Endodermal cell (in vitro differentiated cells): Measurements from ENCODE around the gene SOST. TPM values are rescaled to one million over a fixed set of nuclear protein-coding genes. Genes with fewer than 3 reads are reported as not detected.

ENCODE experiments used
- DNase-seq: peaks from one replicate; pipeline ENCODE4 v3.0.0-alpha.2; 2017
- H3K27ac ChIP-seq: 2 replicates; pipeline ENCODE4 v1.5.1; 2013; ENCODE audit warnings: mild to moderate bottlenecking, low read depth, low read length, moderate library complexity
- H3K27me3 ChIP-seq: 2 replicates; pipeline ENCODE4 v1.6.1; 2013; ENCODE audit warnings: mild to moderate bottlenecking, low read length, moderate library complexity; ENCODE audit not compliant: insufficient read depth, control insufficient read depth, poor library complexity, severe bottlenecking
- H3K36me3 ChIP-seq: 2 replicates; pipeline ENCODE4 v1.7.0; 2013; ENCODE audit warnings: mild to moderate bottlenecking, low read length, moderate library complexity; ENCODE audit not compliant: control insufficient read depth, insufficient read depth
- H3K4me1 ChIP-seq: one replicate; pipeline ENCODE4 v1.7.0; 2013; ENCODE audit warnings: low read length; ENCODE audit not compliant: control insufficient read depth, insufficient read depth
- H3K4me3 ChIP-seq: 2 replicates; pipeline ENCODE4 v1.5.1; 2013; ENCODE audit warnings: mild to moderate bottlenecking, low read length, moderate library complexity
- H3K9ac ChIP-seq: 2 replicates; pipeline ENCODE4 v1.6.1; 2013; ENCODE audit warnings: mild to moderate bottlenecking, low read length, moderate library complexity; ENCODE audit not compliant: poor library complexity, severe bottlenecking; ENCODE audit errors: extremely low read depth
- H3K9me3 ChIP-seq: 2 replicates; pipeline ENCODE4 v1.6.1; 2013; ENCODE audit warnings: mild to moderate bottlenecking, low read length, moderate library complexity; ENCODE audit not compliant: control insufficient read depth
- H3K27ac Mint-ChIP-seq: 2 replicates; pipeline ENCODE4 v1.8.0; 2020; ENCODE audit warnings: mixed read lengths
- H3K27me3 Mint-ChIP-seq: 2 replicates; pipeline ENCODE4 v1.8.0; 2021; ENCODE audit warnings: mild to moderate bottlenecking, mixed read lengths; ENCODE audit not compliant: insufficient read depth
- H3K36me3 Mint-ChIP-seq: 2 replicates; pipeline ENCODE4 v1.8.0; 2020; ENCODE audit warnings: low read depth, mixed read lengths
- H3K4me1 Mint-ChIP-seq: 2 replicates; pipeline ENCODE4 v1.8.0; 2020; ENCODE audit warnings: mixed read lengths
- H3K4me3 Mint-ChIP-seq: 2 replicates; pipeline ENCODE4 v1.8.0; 2020; ENCODE audit warnings: mild to moderate bottlenecking, moderate library complexity, mixed read lengths
- H3K9me3 Mint-ChIP-seq: 2 replicates; pipeline ENCODE4 v1.8.0; 2020; ENCODE audit warnings: mild to moderate bottlenecking, mixed read lengths
- WGBS, 2 experiments: methylation state at CpG; one replicate each; pipeline versions ENCODE4 v1.1.5 to v1.1.7; 2013; ENCODE audit warnings: missing lambda C conversion rate in 2 of 2, mixed read lengths in 1 of 2; ENCODE audit not compliant: insufficient coverage in 1 of 2, insufficient read length in 1 of 2; 5-methylcytosine and 5-hydroxymethylcytosine counted together
- total RNA-seq, 2 donors: library from RNA; stranded (reverse); fragmentation: NEBNext Ultra II Directional in 1 of 2; extraction: Animal tissue kit (Norgen Biotek cat#: 25700) in 1 of 2; gene quantifications; 2 replicates in 1 of 2; 3 replicates in 1 of 2; pipeline ENCODE4 v1.2.1, GENCODE V29; 2021
- TF ChIP-seq, protein P1 (sequence below): fragments of 200-600 bp; sonication (generic); conservative IDR thresholded peaks from 2 replicates; pipeline ENCODE4 v1.5.0; 2021; ENCODE audit warnings: antibody characterized with exemption, mild to moderate bottlenecking

The SOST gene
- total RNA-seq, 2 donors from 2014 or later = not detected

GRCh38 chr17:43769426-43769825 is 10.8 kb upstream of the SOST start:
- DNase-seq = no peak
- no peaks in the 10 kb centered on the region for H3K4me1 ChIP-seq
- H3K9me3 ChIP-seq = no peaks in the 10 kb centered on the region
- no peak overlapping the region for H3K27ac ChIP-seq
- H3K36me3 Mint-ChIP-seq = peaks cover 52% of the 10 kb centered on the region
- peaks cover 51% of the 10 kb centered on the region for H3K36me3 ChIP-seq
- H3K4me3 ChIP-seq = no peak overlapping the region
- H3K27me3 ChIP-seq = no peaks in the 10 kb centered on the region
- TF ChIP-seq, protein P1, sequence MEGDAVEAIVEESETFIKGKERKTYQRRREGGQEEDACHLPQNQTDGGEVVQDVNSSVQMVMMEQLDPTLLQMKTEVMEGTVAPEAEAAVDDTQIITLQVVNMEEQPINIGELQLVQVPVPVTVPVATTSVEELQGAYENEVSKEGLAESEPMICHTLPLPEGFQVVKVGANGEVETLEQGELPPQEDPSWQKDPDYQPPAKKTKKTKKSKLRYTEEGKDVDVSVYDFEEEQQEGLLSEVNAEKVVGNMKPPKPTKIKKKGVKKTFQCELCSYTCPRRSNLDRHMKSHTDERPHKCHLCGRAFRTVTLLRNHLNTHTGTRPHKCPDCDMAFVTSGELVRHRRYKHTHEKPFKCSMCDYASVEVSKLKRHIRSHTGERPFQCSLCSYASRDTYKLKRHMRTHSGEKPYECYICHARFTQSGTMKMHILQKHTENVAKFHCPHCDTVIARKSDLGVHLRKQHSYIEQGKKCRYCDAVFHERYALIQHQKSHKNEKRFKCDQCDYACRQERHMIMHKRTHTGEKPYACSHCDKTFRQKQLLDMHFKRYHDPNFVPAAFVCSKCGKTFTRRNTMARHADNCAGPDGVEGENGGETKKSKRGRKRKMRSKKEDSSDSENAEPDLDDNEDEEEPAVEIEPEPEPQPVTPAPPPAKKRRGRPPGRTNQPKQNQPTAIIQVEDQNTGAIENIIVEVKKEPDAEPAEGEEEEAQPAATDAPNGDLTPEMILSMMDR = no peak
- no peak overlapping the region for H3K27ac Mint-ChIP-seq
- H3K4me1 Mint-ChIP-seq = peaks cover 2% of the 10 kb centered on the region
- no peaks in the 10 kb centered on the region for H3K27me3 Mint-ChIP-seq
- H3K4me3 Mint-ChIP-seq = no peak overlapping the region
- 96 to 99% methylated on average over 13 to 16 of the region's 16 CpGs for WGBS, 2 experiments
- no peak overlapping the region for H3K9ac ChIP-seq
- H3K9me3 Mint-ChIP-seq = no peaks in the 10 kb centered on the region

- no peak overlapping the region for H3K9ac ChIP-seq
- peaks cover 46% of the 10 kb centered on the region for H3K36me3 ChIP-seq
- WGBS, 2 experiments = 89 to 100% methylated on average over 1 to 7 of the region's 7 CpGs
- Mint-ChIP-seq H3K27ac (no peak overlapping the region), H3K9me3 (no peaks in the 10 kb centered on the region), H3K36me3 (peaks cover 47% of the 10 kb centered on the region), H3K4me1 (peaks cover 2% of the 10 kb centered on the region), H3K27me3 (no peaks in the 10 kb centered on the region), H3K4me3 (no peak overlapping the region)
- peak; percentile 39 for DNase-seq
- H3K9me3 ChIP-seq = no peaks in the 10 kb centered on the region
- no peak overlapping the region for H3K27ac ChIP-seq
- TF ChIP-seq, protein P1 = no peak
- H3K4me3 ChIP-seq = no peak overlapping the region
- H3K27me3 ChIP-seq = no peaks in the 10 kb centered on the region
- H3K4me1 ChIP-seq = no peaks in the 10 kb centered on the region
These were observed 10.4 kb upstream of the SOST start for GRCh38 chr17:43768943-43769342.

DNA sequence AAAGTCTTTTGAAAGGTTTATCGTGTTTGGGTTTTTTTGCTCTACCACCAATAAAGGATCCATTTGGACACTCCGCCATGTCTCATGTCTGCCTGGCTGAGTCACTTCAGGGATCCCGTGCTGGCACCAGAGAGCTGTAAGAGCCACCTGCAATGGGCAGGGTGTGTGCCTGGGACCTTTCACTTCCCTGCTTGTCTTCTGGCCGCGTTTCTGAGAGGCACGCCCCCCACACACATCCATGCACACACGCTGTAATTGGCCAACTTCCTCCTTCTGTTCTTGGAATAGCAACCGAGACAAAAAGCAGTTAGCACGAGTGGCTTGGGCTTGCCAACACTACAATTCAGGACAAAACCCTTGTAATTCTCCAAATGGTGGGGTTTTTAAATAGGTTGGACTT is 9.8 kb upstream of the SOST start:
- no peak overlapping the region for H3K4me3 Mint-ChIP-seq
- 86 to 91% methylated on average over 8 to 9 of the region's 9 CpGs for WGBS, 2 experiments
- H3K4me1 Mint-ChIP-seq = peaks cover 2% of the 10 kb centered on the region

More for the DNA sequence above, 9.8 kb upstream of the SOST start:
- Histone ChIP-seq H3K27me3 (no peaks in the 10 kb centered on the region), H3K27ac (no peak overlapping the region), H3K9ac (no peak overlapping the region), H3K4me3 (no peak overlapping the region), H3K9me3 (no peaks in the 10 kb centered on the region), H3K4me1 (no peaks in the 10 kb centered on the region), H3K36me3 (peaks cover 44% of the 10 kb centered on the region)
- Mint-ChIP-seq H3K9me3 (no peaks in the 10 kb centered on the region), H3K27me3 (no peaks in the 10 kb centered on the region), H3K36me3 (peaks cover 44% of the 10 kb centered on the region), H3K27ac (no peak overlapping the region)
- TF ChIP-seq, protein P1 = no peak
- peak; percentile 44 for DNase-seq
